ENCODE data around the gene NPTN. TPM values are rescaled to one million over a fixed set of nuclear protein-coding genes. Genes with fewer than 3 reads are reported as not detected.

NPTN gene
- polyA plus RNA-seq, 1 of the 3 experiments (the other 2 are of a cell fraction), result 177 TPM

DNA sequence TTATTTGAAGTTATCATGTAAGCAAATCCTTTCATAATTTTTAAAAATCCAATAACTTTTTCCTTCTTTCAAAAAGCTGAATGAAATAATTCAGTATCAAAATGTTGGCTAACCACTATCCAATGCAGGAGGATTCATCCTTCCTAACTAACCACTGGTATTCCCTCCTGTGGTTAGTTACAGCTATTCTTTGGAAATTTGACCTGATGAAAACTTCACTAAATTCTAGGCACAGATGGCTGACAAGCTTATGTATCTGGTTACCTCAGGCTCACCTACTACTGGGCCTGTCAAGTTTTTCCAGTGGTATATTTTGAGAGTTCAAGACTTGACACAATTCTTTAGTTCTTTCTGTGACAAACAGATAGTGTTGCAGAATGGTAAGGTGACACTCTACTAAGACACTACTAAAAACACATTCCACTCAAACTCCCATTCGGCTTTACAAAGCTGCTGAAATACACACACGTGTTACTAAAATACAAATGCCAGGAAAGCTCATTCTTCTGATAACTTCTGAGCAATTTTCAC, 15.8 kb downstream of the NPTN start:
- H3F3A ChIP-seq (replicated peaks; ENCODE audit: insufficient read depth), result no peaks in the 10 kb centered on the region
- H3K79me2 ChIP-seq (ENCODE audit: insufficient read depth), result peaks cover 99% of the 10 kb centered on the region
- 98% methylated on average over 2 of the region's 2 CpGs for WGBS (ENCODE audit: low lambda C conversion rate)
- no peak overlapping the region for H3K4me2 ChIP-seq
- H3K27me3 ChIP-seq (ENCODE audit: insufficient read depth), result no peaks in the 10 kb centered on the region
- no peak for DNase-seq
- H3K36me3 ChIP-seq (replicated peaks in 1 of 2; ENCODE audit: control insufficient read depth in 1 of 2, insufficient read depth in 2 of 2, low read length in 1 of 2), result no peaks in the 10 kb centered on the region
- no peak overlapping the region for H3K9ac ChIP-seq
- no peaks in the 10 kb centered on the region for H3K9me3 ChIP-seq
- H3K9me2 ChIP-seq, result no peaks in the 10 kb centered on the region
- H3K4me3 ChIP-seq (ENCODE audit: low read depth in 2 of 2, low read length in 1 of 2), result no peak overlapping the region
- no peak overlapping the region for H2AFZ ChIP-seq (ENCODE audit: low read depth)
- no peak for TF ChIP-seq RFX5 (IDR thresholded peaks at IDR 0.05; ENCODE audit: low read length)
- TF ChIP-seq MEF2A (IDR thresholded peaks at IDR 0.05; ENCODE audit: borderline replicate concordance, low read depth), result no peak
- no peak for TF ChIP-seq USF1 (IDR thresholded peaks at IDR 0.05; ENCODE audit: borderline replicate concordance, low read depth)
- TF ChIP-seq FOSL2 (IDR thresholded peaks at IDR 0.05; ENCODE audit: borderline replicate concordance, low read depth), result no peak
- TF ChIP-seq RXRA (IDR thresholded peaks at IDR 0.05; ENCODE audit: borderline replicate concordance, low read depth), result no peak
- no peak for TF ChIP-seq GABPA (IDR thresholded peaks at IDR 0.05; ENCODE audit: low read depth)
- TF ChIP-seq TAF1 (IDR thresholded peaks at IDR 0.05; ENCODE audit: borderline replicate concordance, low read depth, low read length), result no peak
- TF ChIP-seq TEAD4 (IDR thresholded peaks at IDR 0.05; ENCODE audit: borderline replicate concordance, insufficient read depth), result no peak
- no peak for TF ChIP-seq SIN3A (IDR thresholded peaks at IDR 0.05; ENCODE audit: borderline replicate concordance, low read depth, low read length)
- TF ChIP-seq EP300 (IDR thresholded peaks at IDR 0.05; ENCODE audit: borderline replicate concordance in 1 of 2, low read depth in 1 of 2, low read length in 1 of 2), result no peak
- no peak for TF ChIP-seq GATA2 (CRISPR knock-in tag; IDR thresholded peaks at IDR 0.05)
- TF ChIP-seq NRF1 (IDR thresholded peaks at IDR 0.05; ENCODE audit: low read depth, low read length), result no peak
- TF ChIP-seq, protein P1, sequence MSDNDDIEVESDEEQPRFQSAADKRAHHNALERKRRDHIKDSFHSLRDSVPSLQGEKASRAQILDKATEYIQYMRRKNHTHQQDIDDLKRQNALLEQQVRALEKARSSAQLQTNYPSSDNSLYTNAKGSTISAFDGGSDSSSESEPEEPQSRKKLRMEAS (IDR thresholded peaks at IDR 0.05; ENCODE audit: low read depth), result no peak
- TF ChIP-seq, protein P2, sequence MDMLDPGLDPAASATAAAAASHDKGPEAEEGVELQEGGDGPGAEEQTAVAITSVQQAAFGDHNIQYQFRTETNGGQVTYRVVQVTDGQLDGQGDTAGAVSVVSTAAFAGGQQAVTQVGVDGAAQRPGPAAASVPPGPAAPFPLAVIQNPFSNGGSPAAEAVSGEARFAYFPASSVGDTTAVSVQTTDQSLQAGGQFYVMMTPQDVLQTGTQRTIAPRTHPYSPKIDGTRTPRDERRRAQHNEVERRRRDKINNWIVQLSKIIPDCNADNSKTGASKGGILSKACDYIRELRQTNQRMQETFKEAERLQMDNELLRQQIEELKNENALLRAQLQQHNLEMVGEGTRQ (IDR thresholded peaks at IDR 0.05; ENCODE audit: borderline replicate concordance, low read depth, low read length), result no peak
- no peak overlapping the region for H3K27ac ChIP-seq (ENCODE audit: low read depth in 2 of 2, low read length in 1 of 2)
- peaks cover 0 to 6% of the 10 kb centered on the region in 2 experiments; a peak in 3 of 4 replicates for H3K4me1 ChIP-seq (ENCODE audit: control insufficient read depth in 1 of 2, insufficient read depth in 2 of 2, low read depth in 1 of 2, low read length in 1 of 2)
- POLR2A ChIA-PET, result interaction anchor here (1.2 kb wide), 1 partner anchor 66 kb away, joined by 4 read pairs; no protein-coding TSS in a partner anchor
- H4K20me1 ChIP-seq (ENCODE audit: insufficient read depth), result peaks cover 93% of the 10 kb centered on the region
- CTCF ChIA-PET, result interaction anchor here (1.0 to 4.4 kb wide), 8 partner anchors 11 to 344 kb away, joined by 3 to 21 read pairs (median 8); partner anchors contain the start of gene NPTN

DNA sequence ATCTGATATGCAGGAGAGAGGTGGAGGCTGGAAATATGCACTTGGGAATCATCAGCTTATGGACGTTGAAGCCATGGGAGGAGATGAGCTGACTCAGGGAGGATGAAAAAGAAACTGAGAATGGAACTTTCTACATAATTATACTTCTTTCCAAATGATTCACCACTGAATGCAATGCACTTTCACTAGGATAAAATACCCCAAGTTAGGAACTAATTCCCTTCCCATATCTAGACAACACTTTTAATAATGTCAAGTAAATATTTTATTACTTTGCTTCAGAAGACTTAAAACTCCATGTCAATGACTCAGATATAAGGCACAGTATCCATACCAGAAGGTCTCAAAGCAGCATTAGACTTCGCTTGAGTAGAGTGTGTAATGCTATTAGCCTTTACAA, 24.2 kb downstream of the NPTN start:
- Histone ChIP-seq H3K9me3 (no peaks in the 10 kb centered on the region), H3K9ac (peak overlapping the region; percentile 2; the same call in 1 of the 2 replicates), H2AFZ (ENCODE audit: low read depth) (no peak overlapping the region), H4K20me1 (ENCODE audit: insufficient read depth) (peaks cover 89% of the 10 kb centered on the region), H3K4me2 (peak overlapping the region; percentile 58), H3K4me3 (ENCODE audit: low read depth in 2 of 2, low read length in 1 of 2) (no peak overlapping the region), H3K27me3 (ENCODE audit: insufficient read depth) (no peaks in the 10 kb centered on the region), H3K27ac (ENCODE audit: low read depth in 2 of 2, low read length in 1 of 2) (peak overlapping the region in 1 of 2 experiments; percentile 73; a peak in 2 of 4 replicates), H3K36me3 (replicated peaks in 1 of 2; ENCODE audit: control insufficient read depth in 1 of 2, insufficient read depth in 2 of 2, low read length in 1 of 2) (peaks cover 0 to under 1% of the 10 kb centered on the region in 2 experiments), H3K4me1 (ENCODE audit: control insufficient read depth in 1 of 2, insufficient read depth in 2 of 2, low read depth in 1 of 2, low read length in 1 of 2) (peaks cover 0 to 10% of the 10 kb centered on the region in 2 experiments; a peak in 2 of 4 replicates), H3K79me2 (ENCODE audit: insufficient read depth) (peaks cover 91% of the 10 kb centered on the region), H3F3A (replicated peaks; ENCODE audit: insufficient read depth) (peaks cover 23% of the 10 kb centered on the region), H3K9me2 (no peaks in the 10 kb centered on the region)
- ChIA-PET POLR2A (no interaction called here), CTCF (interaction anchor here (0.6 to 2.0 kb wide), 2 partner anchors 28 to 97 kb away, joined by 3 to 11 read pairs; no protein-coding TSS in a partner anchor)
- TF ChIP-seq FOSL2 (IDR thresholded peaks at IDR 0.05; ENCODE audit: borderline replicate concordance, low read depth) (peak; percentile 66), NFIC (IDR thresholded peaks at IDR 0.05; ENCODE audit: borderline replicate concordance) (no peak)
- WGBS (ENCODE audit: low lambda C conversion rate), result 50% methylated on average over 2 of the region's 2 CpGs
- no peak for DNase-seq
